Measurements from ENCODE around the gene ZDHHC14. TPM values are rescaled to one million over a fixed set of nuclear protein-coding genes. Genes with fewer than 3 reads are reported as not detected.

ZDHHC14 gene
- total RNA-seq, 3 donors from 2014 or later = 4.8 to 9.8 (median 8.5) TPM

DNA sequence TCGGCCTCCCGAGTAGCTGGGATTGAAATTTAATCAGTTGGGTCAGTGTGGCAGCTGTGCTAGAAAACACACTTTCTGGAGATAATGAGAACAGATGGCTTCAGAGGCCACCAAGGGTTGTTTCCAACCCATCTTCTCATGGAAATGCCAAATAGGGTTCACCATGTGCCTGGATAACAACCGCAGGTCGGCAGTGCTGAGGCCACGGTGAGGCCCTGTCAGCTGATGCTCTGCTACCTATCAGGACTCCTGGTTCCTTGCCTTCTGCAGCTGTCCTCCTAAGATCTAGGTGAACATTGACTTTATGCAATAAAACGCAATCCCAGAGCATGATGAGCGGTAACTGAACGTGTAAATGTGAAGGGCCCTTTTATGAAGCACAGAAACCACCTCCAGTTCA is 302.7 kb downstream of the ZDHHC14 start:
- Histone ChIP-seq H3K27me3 (no peaks in the 10 kb centered on the region), H3K36me3 (no peaks in the 10 kb centered on the region), H3K27ac (no peak overlapping the region), H3K9me3 (no peaks in the 10 kb centered on the region), H3K4me1 (no peaks in the 10 kb centered on the region), H3K4me3 (no peak overlapping the region)
- intact Hi-C loops (cut with DNase I; ENCODE audit: low total_unique reads) = loop anchor here (5.0 kb wide), 1 partner anchor 1151 kb away; no protein-coding TSS in a partner anchor
- no peak for DNase-seq (ENCODE audit: low spot score in 2 of 2)
- TF ChIP-seq POLR2A (IDR thresholded peaks at IDR 0.05) (no peak), POLR2AphosphoS5 (IDR thresholded peaks at IDR 0.05) (no peak)
- TF ChIP-seq, protein P1, sequence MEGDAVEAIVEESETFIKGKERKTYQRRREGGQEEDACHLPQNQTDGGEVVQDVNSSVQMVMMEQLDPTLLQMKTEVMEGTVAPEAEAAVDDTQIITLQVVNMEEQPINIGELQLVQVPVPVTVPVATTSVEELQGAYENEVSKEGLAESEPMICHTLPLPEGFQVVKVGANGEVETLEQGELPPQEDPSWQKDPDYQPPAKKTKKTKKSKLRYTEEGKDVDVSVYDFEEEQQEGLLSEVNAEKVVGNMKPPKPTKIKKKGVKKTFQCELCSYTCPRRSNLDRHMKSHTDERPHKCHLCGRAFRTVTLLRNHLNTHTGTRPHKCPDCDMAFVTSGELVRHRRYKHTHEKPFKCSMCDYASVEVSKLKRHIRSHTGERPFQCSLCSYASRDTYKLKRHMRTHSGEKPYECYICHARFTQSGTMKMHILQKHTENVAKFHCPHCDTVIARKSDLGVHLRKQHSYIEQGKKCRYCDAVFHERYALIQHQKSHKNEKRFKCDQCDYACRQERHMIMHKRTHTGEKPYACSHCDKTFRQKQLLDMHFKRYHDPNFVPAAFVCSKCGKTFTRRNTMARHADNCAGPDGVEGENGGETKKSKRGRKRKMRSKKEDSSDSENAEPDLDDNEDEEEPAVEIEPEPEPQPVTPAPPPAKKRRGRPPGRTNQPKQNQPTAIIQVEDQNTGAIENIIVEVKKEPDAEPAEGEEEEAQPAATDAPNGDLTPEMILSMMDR (IDR thresholded peaks at IDR 0.05) = no peak

DNA sequence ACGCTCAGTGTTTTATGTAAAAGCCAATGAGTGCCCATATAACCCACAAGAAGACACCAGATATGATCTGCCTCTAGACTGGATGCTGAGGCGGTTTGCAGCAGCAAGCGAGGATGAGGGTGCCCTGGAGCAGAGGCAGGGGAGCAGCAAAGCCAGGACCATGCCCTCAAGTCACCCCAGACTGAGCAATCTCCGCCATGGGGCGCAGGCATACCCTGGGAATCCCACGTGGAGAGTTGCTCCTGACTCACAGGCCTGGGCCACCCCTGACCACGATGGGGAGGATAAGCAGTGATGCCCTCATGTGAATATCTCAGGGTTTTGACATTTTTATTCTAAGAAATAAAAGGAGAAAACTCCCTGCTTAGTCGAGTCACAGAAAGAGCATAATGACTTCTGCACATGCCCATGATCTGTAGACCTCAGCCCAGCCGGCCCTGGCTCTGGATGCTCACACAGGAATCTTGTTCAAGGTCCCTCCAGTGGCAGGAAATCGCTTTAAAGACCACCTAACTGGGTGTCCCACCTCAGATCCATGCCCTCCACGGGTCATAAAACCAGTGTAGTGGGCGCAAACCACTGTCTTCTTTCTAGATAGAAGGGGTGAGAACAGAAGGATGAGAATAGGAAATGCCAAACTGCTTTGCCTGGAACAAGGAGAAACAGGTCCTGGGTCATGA is 303.8 kb downstream of the ZDHHC14 start:
- intact Hi-C loops (cut with DNase I; ENCODE audit: low total_unique reads) = loop anchor here (5.0 kb wide), 1 partner anchor 1152 kb away; no protein-coding TSS in a partner anchor

DNA sequence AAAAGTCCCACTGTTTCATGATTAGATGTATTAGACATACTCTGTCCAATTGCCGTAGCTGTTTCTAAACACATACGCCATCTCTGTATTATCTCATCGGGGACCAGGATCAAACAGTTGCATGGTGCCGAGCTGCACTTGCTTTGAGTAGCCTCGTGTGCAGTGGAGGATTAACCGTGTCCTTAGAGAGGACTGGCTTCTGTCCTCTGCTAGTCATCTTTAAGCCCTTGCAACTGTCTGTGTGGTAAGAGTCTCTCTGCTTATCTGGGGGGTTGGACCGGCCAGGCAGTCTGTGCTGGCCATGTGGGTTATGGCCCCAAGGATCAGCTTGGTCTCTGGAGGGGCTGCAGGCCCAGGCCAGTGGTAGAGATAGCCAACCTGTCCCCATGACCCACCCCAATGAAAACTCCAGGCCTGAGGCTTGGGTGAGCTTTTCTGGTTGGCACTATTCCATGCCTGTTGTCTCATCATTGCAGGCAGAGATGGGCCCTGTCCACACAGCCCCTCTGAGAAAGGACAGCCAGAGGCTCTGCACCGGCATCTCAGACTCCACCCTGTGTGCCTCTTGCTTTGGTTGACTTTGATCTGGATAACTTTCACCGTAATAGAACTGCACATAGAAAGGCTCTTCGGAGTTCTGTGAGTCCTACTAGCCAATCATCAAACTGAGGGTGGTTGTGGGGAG is 304.7 kb downstream of the ZDHHC14 start:
- Histone ChIP-seq H3K9me3 (no peaks in the 10 kb centered on the region), H3K4me3 (no peak overlapping the region), H3K4me1 (no peaks in the 10 kb centered on the region), H3K27me3 (no peaks in the 10 kb centered on the region), H3K27ac (no peak overlapping the region), H3K36me3 (no peaks in the 10 kb centered on the region)
- TF ChIP-seq, protein P1 (IDR thresholded peaks at IDR 0.05) = no peak
- TF ChIP-seq POLR2AphosphoS5 (IDR thresholded peaks at IDR 0.05) = no peak
- no peak for TF ChIP-seq POLR2A (IDR thresholded peaks at IDR 0.05)
- DNase-seq (ENCODE audit: low spot score in 2 of 2) = no peak
- intact Hi-C loops (cut with DNase I; ENCODE audit: low total_unique reads) = no loop called here

More for the DNA sequence above, 303.8 kb downstream of the ZDHHC14 start:
- DNase-seq (ENCODE audit: low spot score in 2 of 2) = no peak
- Histone ChIP-seq H3K4me3 (no peak overlapping the region), H3K9me3 (no peaks in the 10 kb centered on the region), H3K36me3 (no peaks in the 10 kb centered on the region), H3K27me3 (no peaks in the 10 kb centered on the region), H3K4me1 (no peaks in the 10 kb centered on the region), H3K27ac (no peak overlapping the region)
- TF ChIP-seq POLR2AphosphoS5 (IDR thresholded peaks at IDR 0.05) (no peak), POLR2A (IDR thresholded peaks at IDR 0.05) (no peak)
- TF ChIP-seq, protein P1 (IDR thresholded peaks at IDR 0.05) = no peak

DNA sequence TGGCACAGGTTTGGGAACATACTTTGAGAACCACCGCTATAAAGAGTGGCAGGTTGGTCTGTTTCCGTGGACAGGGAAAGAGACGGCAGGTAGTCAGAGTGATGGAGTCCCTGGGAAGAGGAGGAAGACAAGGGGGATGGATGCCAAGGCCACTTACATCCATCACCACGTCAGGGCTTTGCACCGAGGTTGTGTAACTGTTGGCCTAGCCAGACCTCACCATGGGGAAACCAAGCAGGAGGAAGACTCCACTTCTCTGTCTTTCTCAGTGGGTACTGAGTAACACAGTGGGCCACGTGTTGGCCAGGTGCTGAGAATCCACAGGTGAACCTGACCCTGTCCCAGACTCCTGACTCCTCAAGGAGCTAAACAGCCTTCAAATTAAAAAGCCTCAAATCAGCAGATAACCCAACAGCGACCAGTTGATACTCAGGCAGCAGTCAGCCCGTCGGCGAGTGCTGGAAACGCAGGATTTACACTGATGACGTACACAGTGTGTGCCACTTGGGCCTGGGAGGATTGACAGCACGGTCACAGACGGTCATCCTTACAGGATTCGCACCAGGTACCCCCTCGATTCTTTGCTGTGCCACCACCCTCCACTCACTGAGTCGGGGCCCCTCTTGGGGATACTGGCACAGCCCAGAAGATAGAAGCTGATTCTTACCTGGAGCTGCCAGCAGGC is 307.4 kb downstream of the ZDHHC14 start:
- DNase-seq (ENCODE audit: low spot score in 2 of 2) = no peak
- TF ChIP-seq, protein P1 (IDR thresholded peaks at IDR 0.05) = no peak
- TF ChIP-seq POLR2A (IDR thresholded peaks at IDR 0.05) (no peak), POLR2AphosphoS5 (IDR thresholded peaks at IDR 0.05) (no peak)
- intact Hi-C loops (cut with DNase I; ENCODE audit: low total_unique reads) = no loop called here

More for the DNA sequence above, 307.4 kb downstream of the ZDHHC14 start:
- Histone ChIP-seq H3K27ac (no peak overlapping the region), H3K9me3 (no peaks in the 10 kb centered on the region), H3K27me3 (no peaks in the 10 kb centered on the region), H3K36me3 (no peaks in the 10 kb centered on the region), H3K4me3 (no peak overlapping the region), H3K4me1 (no peaks in the 10 kb centered on the region)
